ENCODE data around the gene GLCCI1. TPM values are rescaled to one million over a fixed set of nuclear protein-coding genes. Genes with fewer than 3 reads are reported as not detected.

Gene GLCCI1
- total RNA-seq, 1 donor from 2014 or later = 12.3 TPM

GRCh38 chr7:8136051-8136730 is 167.6 kb downstream of the GLCCI1 start:
- Mint-ChIP-seq H3K36me3 (ENCODE audit: unreplicated experiment) (no peaks in the 10 kb centered on the region), H3K4me3 (ENCODE audit: unreplicated experiment) (no peak overlapping the region), H3K27me3 (ENCODE audit: unreplicated experiment) (peaks cover 14% of the 10 kb centered on the region), H3K27ac (ENCODE audit: unreplicated experiment) (no peak overlapping the region), H3K4me1 (ENCODE audit: unreplicated experiment) (peaks cover 4% of the 10 kb centered on the region), H3K9me3 (ENCODE audit: unreplicated experiment) (no peaks in the 10 kb centered on the region)
- no peak for DNase-seq (ENCODE audit: extremely low spot score, unreplicated experiment)
- no peak for TF ChIP-seq CTCF (IDR thresholded peaks at IDR 0.05)

Data from osteocyte (in vitro differentiated cells).